MM.1S (cell line): ENCODE results near the gene TRIOBP.

Experiments used
- DNase-seq: peaks from one replicate; pipeline ENCODE4 v3.0.0-alpha.2; 2015
- H2AFZ ChIP-seq: fragments of 300-600 bp; sonication (generic); 2 replicates; pipeline ENCODE4 v1.6.0; 2016; ENCODE audit warnings: antibody characterized with exemption, low read length
- H3F3A ChIP-seq: fragments of 300-600 bp; sonication (generic); 2 replicates; pipeline ENCODE4 v1.6.1; 2016; ENCODE audit warnings: mild to moderate bottlenecking, antibody characterized with exemption, low read length, moderate library complexity, mixed read lengths; ENCODE audit not compliant: insufficient read depth
- H3K27ac ChIP-seq: fragments of 300-600 bp; sonication (generic); 2 replicates; pipeline ENCODE4 v1.5.1; 2016; ENCODE audit warnings: mild to moderate bottlenecking, low read length
- H3K27me3 ChIP-seq: fragments of 300-600 bp; sonication (generic); replicated peaks from 2 replicates; pipeline ENCODE4 v1.6.0; 2016; ENCODE audit warnings: low read length; ENCODE audit not compliant: insufficient read depth
- H3K36me3 ChIP-seq: fragments of 300-600 bp; sonication (generic); replicated peaks from 2 replicates; pipeline ENCODE4 v1.6.1; 2016; ENCODE audit warnings: mild to moderate bottlenecking, low read length, mixed read lengths; ENCODE audit not compliant: insufficient read depth
- H3K4me1 ChIP-seq: fragments of 300-600 bp; sonication (generic); 2 replicates; pipeline ENCODE4 v1.6.1; 2016; ENCODE audit warnings: low read length, mixed read lengths
- H3K4me2 ChIP-seq: fragments of 300-600 bp; sonication (generic); 2 replicates; pipeline ENCODE4 v1.6.0; 2016; ENCODE audit warnings: low read depth, low read length
- H3K4me3 ChIP-seq: fragments of 300-600 bp; sonication (generic); 2 replicates; pipeline ENCODE4 v1.5.1; 2016; ENCODE audit warnings: low read length, mixed read lengths
- H3K79me2 ChIP-seq: fragments of 300-600 bp; sonication (generic); 2 replicates; pipeline ENCODE4 v1.6.1; 2016; ENCODE audit warnings: mixed run types, low read length, mixed read lengths
- H3K9ac ChIP-seq: fragments of 300-600 bp; sonication (generic); 2 replicates; pipeline ENCODE4 v1.6.1; 2016; ENCODE audit warnings: low read length, mixed read lengths
- H3K9me2 ChIP-seq: fragments of 300-600 bp; sonication (generic); replicated peaks from 2 replicates; pipeline ENCODE4 v1.6.1; 2016; ENCODE audit warnings: mild to moderate bottlenecking, low read length, mixed read lengths; ENCODE audit not compliant: insufficient read depth
- H3K9me3 ChIP-seq: fragments of 300-600 bp; sonication (generic); replicated peaks from 2 replicates; pipeline ENCODE4 v1.6.1; 2016; ENCODE audit warnings: mild to moderate bottlenecking, low read length, mixed read lengths; ENCODE audit not compliant: insufficient read depth
- H4K20me1 ChIP-seq: fragments of 300-600 bp; sonication (generic); 2 replicates; pipeline ENCODE4 v1.6.1; 2016; ENCODE audit warnings: mild to moderate bottlenecking, low read length, moderate library complexity, mixed read lengths; ENCODE audit not compliant: insufficient read depth
- CTCF ChIP-seq: fragments of 300-600 bp; sonication (generic); IDR thresholded peaks from 2 replicates; pipeline ENCODE4 v1.5.1; 2016; ENCODE audit warnings: antibody characterized with exemption, low read length, mixed read lengths
- EZH2 ChIP-seq: fragments of 300-600 bp; sonication (generic); optimal IDR thresholded peaks from 2 replicates; pipeline ENCODE3; 2017; ENCODE audit warnings: low read depth, mild to moderate bottlenecking, antibody characterized with exemption, low read length, mixed read lengths
- EZH2phosphoT487 ChIP-seq: fragments of 300-600 bp; sonication (generic); IDR thresholded peaks from 2 replicates; pipeline ENCODE4 v1.6.1; 2018; ENCODE audit warnings: antibody characterized with exemption, low read length

The TRIOBP gene

GRCh38 chr22:37748659-37749058, 51.8 kb downstream of the TRIOBP start:
- Histone ChIP-seq H3K79me2 (peaks cover 39% of the 10 kb centered on the region), H3K4me3 (no peak overlapping the region), H3K36me3 (no peaks in the 10 kb centered on the region), H3K27ac (no peak overlapping the region), H3K27me3 (no peaks in the 10 kb centered on the region), H3K4me2 (no peak overlapping the region), H3K9me3 (no peaks in the 10 kb centered on the region), H3K4me1 (peaks cover 9% of the 10 kb centered on the region; the same call in 1 of the 2 replicates), H4K20me1 (no peaks in the 10 kb centered on the region), H3K9ac (no peak overlapping the region), H3K9me2 (no peaks in the 10 kb centered on the region), H3F3A (0 out of 2 replicates have a peak, but pooled peaks cover 5% of the 10 kb centered on the region), H2AFZ (no peak overlapping the region)
- TF ChIP-seq CTCF (no peak), EZH2phosphoT487 (no peak), EZH2 (no peak)
- no peak for DNase-seq

GRCh38 chr22:37749226-37749625, 52.4 kb downstream of the TRIOBP start:
- TF ChIP-seq EZH2phosphoT487 (no peak), EZH2 (no peak), CTCF (no peak)
- Histone ChIP-seq H3K27ac (no peak overlapping the region), H3K9me3 (no peaks in the 10 kb centered on the region), H3K27me3 (no peaks in the 10 kb centered on the region), H2AFZ (no peak overlapping the region), H3K4me3 (no peak overlapping the region), H3K4me2 (no peak overlapping the region), H3K9ac (no peak overlapping the region), H3K36me3 (no peaks in the 10 kb centered on the region), H3K9me2 (no peaks in the 10 kb centered on the region), H3K79me2 (peaks cover 39% of the 10 kb centered on the region), H4K20me1 (no peaks in the 10 kb centered on the region), H3F3A (0 out of 2 replicates have a peak, but pooled peaks cover 5% of the 10 kb centered on the region), H3K4me1 (peaks cover 9% of the 10 kb centered on the region; the same call in 1 of the 2 replicates)
- DNase-seq = no peak

GRCh38 chr22:37749831-37750595, 53.2 kb downstream of the TRIOBP start:
- Histone ChIP-seq H3K4me1 (peaks cover 8% of the 10 kb centered on the region; the same call in 1 of the 2 replicates), H3K4me3 (no peak overlapping the region), H3K4me2 (no peak overlapping the region), H3K27me3 (no peaks in the 10 kb centered on the region), H3K79me2 (peaks cover 39% of the 10 kb centered on the region), H3K27ac (no peak overlapping the region), H3K9me2 (no peaks in the 10 kb centered on the region), H3K36me3 (no peaks in the 10 kb centered on the region; the same call in 1 of the 2 replicates), H3F3A (0 out of 2 replicates have a peak, but pooled peaks cover 5% of the 10 kb centered on the region), H4K20me1 (no peaks in the 10 kb centered on the region), H2AFZ (no peak overlapping the region), H3K9me3 (no peaks in the 10 kb centered on the region), H3K9ac (no peak overlapping the region)
- no peak for DNase-seq
- TF ChIP-seq EZH2phosphoT487 (no peak), CTCF (no peak), EZH2 (no peak)
